ENCODE measurements around the gene KRT2.

Gene KRT2

GRCh38 chr12:52651726-52652261 is at the start of gene KRT2:
Gene KRT2, minus strand, starts transcription at chr12:52652211. Its CDS starts 69 bp downstream, at chr12:52652142.
- DNase-seq (ENCODE audit: low read depth in 1 of 2, low spot score in 1 of 2) = no peak

- DNase-seq (ENCODE audit: low read depth in 1 of 2, low spot score in 1 of 2) = no peak
Observed at GRCh38 chr12:52701281-52701680, 49.3 kb upstream of the KRT2 start.

GRCh38 chr12:52699960-52700359 is 47.9 kb upstream of the KRT2 start:
- no peak for DNase-seq (ENCODE audit: low read depth in 1 of 2, low spot score in 1 of 2)

- no peak for DNase-seq (ENCODE audit: low read depth in 1 of 2, low spot score in 1 of 2)
Observed at GRCh38 chr12:52699373-52699772, 47.4 kb upstream of the KRT2 start.

- no peak for DNase-seq (ENCODE audit: low read depth in 1 of 2, low spot score in 1 of 2)
Observed at GRCh38 chr12:52698651-52699340, 46.8 kb upstream of the KRT2 start.

- no peak for DNase-seq (ENCODE audit: low read depth in 1 of 2, low spot score in 1 of 2)
Observed at GRCh38 chr12:52697058-52697582, 45.1 kb upstream of the KRT2 start.

- DNase-seq (ENCODE audit: low read depth in 1 of 2, low spot score in 1 of 2) = no peak
Observed at GRCh38 chr12:52696588-52696987, 44.6 kb upstream of the KRT2 start.

- DNase-seq (ENCODE audit: low read depth in 1 of 2, low spot score in 1 of 2) = no peak
Observed at GRCh38 chr12:52695039-52695438, 43.0 kb upstream of the KRT2 start.

GRCh38 chr12:52694151-52694550 is 42.1 kb upstream of the KRT2 start:
- no peak for DNase-seq (ENCODE audit: low read depth in 1 of 2, low spot score in 1 of 2)

GRCh38 chr12:52693261-52693660 is 41.2 kb upstream of the KRT2 start:
- DNase-seq (ENCODE audit: low read depth in 1 of 2, low spot score in 1 of 2) = no peak

GRCh38 chr12:52692254-52692653 is 40.2 kb upstream of the KRT2 start:
- DNase-seq (ENCODE audit: low read depth in 1 of 2, low spot score in 1 of 2) = no peak

GRCh38 chr12:52691841-52692150 is 39.8 kb upstream of the KRT2 start:
- no peak for DNase-seq (ENCODE audit: low read depth in 1 of 2, low spot score in 1 of 2)

- DNase-seq (ENCODE audit: low read depth in 1 of 2, low spot score in 1 of 2) = peak; percentile 19 to 41
Observed at GRCh38 chr12:52691076-52691840, 39.2 kb upstream of the KRT2 start.

GRCh38 chr12:52690351-52691075 is 38.5 kb upstream of the KRT2 start:
- no peak for DNase-seq (ENCODE audit: low read depth in 1 of 2, low spot score in 1 of 2)

GRCh38 chr12:52689936-52690335 is 37.9 kb upstream of the KRT2 start:
- DNase-seq (ENCODE audit: low read depth in 1 of 2, low spot score in 1 of 2) = no peak

- DNase-seq (ENCODE audit: low read depth in 1 of 2, low spot score in 1 of 2) = no peak
Observed at GRCh38 chr12:52689239-52689638, 37.2 kb upstream of the KRT2 start.

- DNase-seq (ENCODE audit: low read depth in 1 of 2, low spot score in 1 of 2) = no peak
Observed at GRCh38 chr12:52688481-52688880, 36.5 kb upstream of the KRT2 start.

- DNase-seq (ENCODE audit: low read depth in 1 of 2, low spot score in 1 of 2) = no peak
Observed at GRCh38 chr12:52687497-52688385, 35.7 kb upstream of the KRT2 start.

- DNase-seq (ENCODE audit: low read depth in 1 of 2, low spot score in 1 of 2) = no peak
Observed at GRCh38 chr12:52686756-52687487, 34.9 kb upstream of the KRT2 start.

- no peak for DNase-seq (ENCODE audit: low read depth in 1 of 2, low spot score in 1 of 2)
Observed at GRCh38 chr12:52686063-52686462, 34.1 kb upstream of the KRT2 start.
